Putamen (tissue), 1 donor: ENCODE measurements around the gene HTR3A.

Experiments used
- DNase-seq: peaks from one replicate; pipeline ENCODE4 v3.0.0-alpha.2; 2016; ENCODE audit warnings: low spot score

HTR3A gene

GRCh38 chr11:114019046-114019445, 44.1 kb downstream of the HTR3A start:
- no peak for DNase-seq

DNA sequence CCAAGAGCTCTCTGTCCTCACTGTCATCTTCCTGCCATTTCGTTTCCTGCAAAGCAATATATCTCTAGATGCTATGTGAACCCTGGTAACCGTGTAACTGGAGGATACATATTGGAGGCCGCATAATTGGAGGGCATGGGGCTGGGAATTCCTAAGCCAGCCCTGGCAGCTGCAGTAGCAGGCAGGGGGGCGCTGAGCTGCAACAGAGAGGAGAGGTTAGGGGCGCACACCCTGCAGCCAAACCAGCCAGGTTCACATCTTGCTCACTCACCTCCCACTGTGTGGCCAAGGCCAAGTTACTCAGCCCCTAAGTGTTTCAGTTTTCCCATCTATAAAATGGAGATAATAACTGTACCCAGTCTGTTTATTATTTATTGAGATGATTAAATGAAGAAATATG, 44.7 kb downstream of the HTR3A start:
- DNase-seq: no peak

- peak; percentile 28 for DNase-seq
These were observed 50.5 kb downstream of the HTR3A start for GRCh38 chr11:114025329-114025907.

DNA sequence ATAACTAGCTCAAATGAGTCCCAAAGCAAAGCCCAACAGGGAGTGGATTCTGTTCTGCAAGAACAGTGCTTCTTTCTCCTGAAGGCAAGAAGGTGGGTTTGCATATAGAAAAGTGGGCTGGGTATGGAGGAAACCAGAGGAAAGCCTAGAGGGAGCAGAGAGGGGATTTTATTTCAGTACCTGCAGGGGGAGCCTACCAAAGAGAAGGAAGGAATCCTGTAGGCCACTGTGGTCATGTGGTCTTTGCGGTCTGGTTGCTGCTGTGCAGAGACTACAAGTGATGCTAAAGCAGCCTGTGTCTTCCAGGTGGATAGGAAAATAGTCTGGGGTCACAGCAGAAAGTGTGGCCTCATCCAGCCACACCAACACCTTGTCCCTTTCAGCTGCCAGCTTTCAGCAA, 51.4 kb downstream of the HTR3A start:
- no peak for DNase-seq

- no peak for DNase-seq
These were observed 52.5 kb downstream of the HTR3A start for GRCh38 chr11:114027391-114027790.

GRCh38 chr11:114027926-114028325, 53.0 kb downstream of the HTR3A start:
- no peak for DNase-seq

- no peak for DNase-seq
These were observed 56.5 kb downstream of the HTR3A start for GRCh38 chr11:114031246-114031966.

DNA sequence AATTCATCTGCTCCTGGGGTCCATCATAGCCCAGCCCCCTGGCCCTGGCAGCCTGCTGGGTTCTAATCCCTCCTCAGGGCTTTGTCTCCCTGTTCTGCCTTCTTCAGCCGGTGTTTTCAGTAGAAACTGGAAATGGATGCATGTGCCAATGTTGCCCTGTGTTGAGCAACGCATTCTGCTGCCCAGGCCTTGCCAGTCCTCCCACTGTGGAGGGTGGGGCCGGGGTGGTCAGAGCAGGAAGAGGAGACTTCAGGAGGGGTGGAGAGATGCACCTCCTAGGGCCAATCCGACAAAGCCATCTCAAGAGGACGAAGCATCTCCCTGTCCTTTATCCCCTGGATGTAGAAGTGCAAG, 57.0 kb downstream of the HTR3A start:
- DNase-seq: no peak

DNA sequence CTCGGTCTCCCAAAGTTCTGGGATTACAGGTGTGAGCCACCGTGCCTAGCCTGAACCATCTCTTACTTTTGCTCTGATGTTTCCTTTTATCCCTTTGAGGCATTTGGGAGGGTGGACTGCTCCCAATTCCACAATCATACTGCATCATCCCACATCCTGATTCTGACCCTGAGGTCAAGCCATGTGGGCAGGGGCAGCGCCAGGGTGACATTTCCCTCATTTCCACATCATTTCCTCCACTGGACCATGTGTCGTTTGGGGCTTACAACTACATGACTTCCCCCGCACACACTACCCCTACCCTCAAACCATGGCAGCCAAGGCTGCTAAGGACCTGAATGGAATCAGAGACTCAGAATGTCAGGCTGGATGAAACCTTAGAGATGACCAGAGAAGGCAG, 58.2 kb downstream of the HTR3A start:
- DNase-seq: no peak

DNA sequence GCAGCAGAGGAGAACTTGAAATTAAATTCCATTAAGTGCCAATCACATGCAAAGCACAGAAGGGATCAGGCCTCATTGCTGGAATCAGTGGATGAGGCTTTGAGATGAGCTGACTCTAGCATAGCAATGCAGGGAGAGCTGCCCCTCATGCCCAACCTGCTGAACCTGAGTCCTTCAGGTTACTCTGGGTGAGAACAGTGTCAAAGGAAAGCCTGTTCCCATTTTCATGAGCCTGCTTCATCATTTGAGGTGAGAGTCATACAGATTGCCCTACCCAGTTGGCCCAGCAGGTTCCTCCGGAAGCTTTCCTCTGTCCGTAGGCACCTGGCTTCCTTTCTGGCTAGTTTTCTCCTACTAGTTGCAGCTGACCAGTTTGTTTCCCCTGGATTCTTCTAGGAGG, 58.7 kb downstream of the HTR3A start:
- no peak for DNase-seq

GRCh38 chr11:114034956-114035355, 60.0 kb downstream of the HTR3A start:
- DNase-seq: no peak

- peak; percentile 56 for DNase-seq
These were observed 61.4 kb downstream of the HTR3A start for GRCh38 chr11:114036147-114036811.

GRCh38 chr11:114036958-114037357, 62.0 kb downstream of the HTR3A start:
- DNase-seq: no peak

DNA sequence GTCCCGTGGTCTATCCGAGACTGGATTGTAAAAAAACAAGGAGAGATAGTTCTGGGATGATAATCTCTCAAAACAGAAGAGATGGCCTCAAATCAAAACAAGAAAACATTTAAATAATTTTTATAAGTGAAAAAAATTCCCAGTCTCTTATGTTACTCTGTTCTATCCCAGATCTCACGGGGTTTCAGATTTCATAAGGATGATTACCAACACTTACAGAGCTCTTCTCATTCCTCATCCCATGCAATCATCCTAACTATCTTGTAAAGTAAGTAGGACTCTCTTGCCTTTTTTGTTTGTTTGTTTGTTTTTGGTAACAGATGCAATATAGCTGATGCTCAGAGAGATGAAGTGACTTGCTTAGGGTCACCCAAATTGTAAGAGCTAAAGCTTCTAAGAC, 64.6 kb downstream of the HTR3A start:
- DNase-seq: no peak
